IMR-90 (cell line): ENCODE results near the gene NSUN5. TPM values are rescaled to one million over a fixed set of nuclear protein-coding genes. Genes with fewer than 3 reads are reported as not detected.
"Not testable (repeated sequence)": the region's sequence is repeated elsewhere in the genome, so short reads cannot be mapped to it uniquely, and the experiment has no call there.

Experiments used
- ATAC-seq: fragments of 200-7000 bp; cut with Tn5 transposase; 2 replicates; pipeline ENCODE4 v1.9.1; 2020; ENCODE audit warnings: low read depth, mild to moderate bottlenecking, moderate library complexity
- BruUV-seq: library from RNA; stranded (reverse); fragments of 400-500 nt; replicated peaks from 2 replicates; lab custom pipeline; 2021; lab: Mats Ljungman, UMichigan
- CTCF ChIA-PET: fragments of 300-600 bp; formaldehyde crosslinking; extraction: SDS; loops from one replicate; lab custom pipeline; 2021; ENCODE audit warnings: antibody characterized with exemption; lab: Yijun Ruan, JAX
- POLR2A ChIA-PET: fragments of 300-600 bp; sonication (Branson Sonifier 250); formaldehyde crosslinking; loops from one replicate; lab custom pipeline; 2022; ENCODE audit warnings: antibody characterized with exemption; ENCODE audit not compliant: unreplicated experiment; lab: Charles Lee
- DNase-seq: peaks from one replicate; pipeline ENCODE4 v3.0.0; 2013
- H2AFZ ChIP-seq: replicated peaks from 2 replicates; pipeline ENCODE3; 2013; ENCODE audit warnings: low read length, mild to moderate bottlenecking; ENCODE audit not compliant: poor library complexity
- H2AK5ac ChIP-seq: 2 replicates; pipeline ENCODE4 v1.6.1; 2013; ENCODE audit warnings: low read depth, low read length, inconsistent platforms
- H2AK9ac ChIP-seq: replicated peaks from 2 replicates; pipeline ENCODE3; 2013; ENCODE audit warnings: mild to moderate bottlenecking, low read depth, low read length, moderate library complexity; ENCODE audit not compliant: poor library complexity
- H2BK120ac ChIP-seq: 2 replicates; pipeline ENCODE4 v1.6.1; 2013; ENCODE audit warnings: low read depth, low read length, inconsistent platforms
- H2BK15ac ChIP-seq: 3 replicates; pipeline ENCODE4 v1.6.1; 2013; ENCODE audit warnings: low read depth, low read length, inconsistent platforms
- H2BK20ac ChIP-seq: 2 replicates; pipeline ENCODE4 v1.6.1; 2013; ENCODE audit warnings: low read depth, mild to moderate bottlenecking, inconsistent platforms, low read length, moderate library complexity
- H2BK5ac ChIP-seq: 2 replicates; pipeline ENCODE4 v1.6.1; 2013; ENCODE audit warnings: mild to moderate bottlenecking, low read depth, low read length, inconsistent platforms; ENCODE audit not compliant: poor library complexity, severe bottlenecking
- H3K14ac ChIP-seq: replicated peaks from 2 replicates; pipeline ENCODE4 v1.6.1; 2013; ENCODE audit warnings: low read depth, low read length, inconsistent platforms
- H3K18ac ChIP-seq: 2 replicates; pipeline ENCODE4 v1.6.1; 2013; ENCODE audit warnings: low read depth, low read length, control low read depth
- H3K23ac ChIP-seq: 2 replicates; pipeline ENCODE4 v1.6.1; 2013; ENCODE audit warnings: low read depth, low read length, inconsistent platforms
- H3K27ac ChIP-seq: 2 replicates; pipeline ENCODE4 v1.5.1; 2013; ENCODE audit warnings: mild to moderate bottlenecking, control low read depth, low read length; ENCODE audit not compliant: insufficient read depth
- H3K27me3 ChIP-seq: 2 replicates; pipeline ENCODE4 v1.6.1; 2013; ENCODE audit warnings: low read length; ENCODE audit not compliant: control insufficient read depth, insufficient read depth
- H3K36me3 ChIP-seq: 2 replicates; pipeline ENCODE4 v1.6.1; 2013; ENCODE audit warnings: low read length, mixed read lengths; ENCODE audit not compliant: control insufficient read depth, insufficient read depth
- H3K4ac ChIP-seq: 2 replicates; pipeline ENCODE4 v1.6.1; 2013; ENCODE audit warnings: low read depth, low read length, inconsistent platforms
- H3K4me1 ChIP-seq: 2 replicates; pipeline ENCODE4 v1.6.1; 2013; ENCODE audit warnings: low read length, mixed read lengths; ENCODE audit not compliant: control insufficient read depth, insufficient read depth
- H3K4me2 ChIP-seq: 2 replicates; pipeline ENCODE4 v1.6.1; 2013; ENCODE audit warnings: low read depth, mild to moderate bottlenecking, control low read depth, low read length, moderate library complexity
- H3K4me3 ChIP-seq: 2 replicates; pipeline ENCODE4 v1.5.1; 2013; ENCODE audit warnings: low read depth, mild to moderate bottlenecking, control low read depth, low read length, moderate library complexity; ENCODE audit not compliant: insufficient read depth
- H3K56ac ChIP-seq: 2 replicates; pipeline ENCODE4 v1.6.1; 2013; ENCODE audit warnings: low read length, inconsistent platforms; ENCODE audit not compliant: insufficient read depth; ENCODE audit errors: extremely low read depth
- H3K79me1 ChIP-seq, 2 experiments: 2 replicates each; pipeline ENCODE4 v1.6.1; 2013; ENCODE audit warnings: low read length in 2 of 2, inconsistent platforms in 1 of 2, low read depth in 1 of 2
- H3K9ac ChIP-seq: 2 replicates; pipeline ENCODE4 v1.6.1; 2013; ENCODE audit warnings: low read depth, low read length, control low read depth
- H3K9me1 ChIP-seq: 2 replicates; pipeline ENCODE4 v1.6.1; 2013; ENCODE audit warnings: low read length, inconsistent platforms; ENCODE audit not compliant: insufficient read depth
- H3K9me3 ChIP-seq: 2 replicates; pipeline ENCODE4 v1.6.1; 2013; ENCODE audit warnings: low read length; ENCODE audit not compliant: control insufficient read depth, insufficient read depth
- H4K20me1 ChIP-seq: 2 replicates; pipeline ENCODE4 v1.6.1; 2013; ENCODE audit warnings: low read length, inconsistent platforms; ENCODE audit not compliant: insufficient read depth
- H4K5ac ChIP-seq: 2 replicates; pipeline ENCODE4 v1.6.1; 2013; ENCODE audit warnings: mild to moderate bottlenecking, low read depth, low read length, control low read depth
- H4K8ac ChIP-seq, 2 experiments: 2 replicates each; pipeline ENCODE4 v1.6.1; 2013; ENCODE audit warnings: low read depth in 2 of 2, low read length in 2 of 2, control low read depth in 1 of 2, inconsistent platforms in 1 of 2
- H4K91ac ChIP-seq: 2 replicates; pipeline ENCODE4 v1.6.1; 2013; ENCODE audit warnings: low read depth, low read length, inconsistent platforms; ENCODE audit not compliant: insufficient read depth
- WGBS, 2 experiments: methylation state at CpG; one replicate each; pipeline versions ENCODE4 v1.1.5 to v1.1.7; 2013; ENCODE audit warnings: missing lambda C conversion rate in 2 of 2; ENCODE audit not compliant: insufficient read length in 1 of 2; ENCODE audit errors: extremely low coverage in 2 of 2; 5-methylcytosine and 5-hydroxymethylcytosine counted together
- dilution Hi-C: fragments of 300-500 bp; cut with HindIII; formaldehyde crosslinking; loops from one replicate; pipeline ENCODE4 v1.14.3; 2018; ENCODE audit warnings: low sequenced_read_pairs; ENCODE audit not compliant: unreplicated experiment
- in situ Hi-C: fragments of 300-500 bp; cut with MboI; formaldehyde crosslinking; loops from 3 replicates; pipeline ENCODE4 v1.14.3; 2019; ENCODE audit warnings: low sequenced_read_pairs, inconsistent platforms, mixed read lengths
- intact Hi-C: fragments of 100-400 bp; cut with micrococcal nuclease; formaldehyde crosslinking; loops from 2 replicates; pipeline ENCODE4 v1.10.0; 2022
- polyA plus RNA-seq, 3 experiments: library from polyadenylated mRNA; depleted of rRNA; stranded (reverse); fragments of >200 nt; gene quantifications; 2 replicates each; pipeline ENCODE4 v1.2.3, GENCODE V29; 2012; ENCODE audit warnings: low replicate concordance in 1 of 3
- total RNA-seq: library from RNA; depleted of rRNA; stranded (reverse); fragments of >200 nt; gene quantifications from 2 replicates; pipeline ENCODE4 v1.2.3, GENCODE V29; 2012

The NSUN5 gene
- total and polyA plus RNA-seq, 2 of the 4 experiments (the other 2 are of a cell fraction) = 10.0 to 17.7 TPM

GRCh38 chr7:73311421-73311820 is 2.8 kb upstream of the NSUN5 start:
- in situ Hi-C loops, CTCF ChIA-PET, H3K4ac ChIP-seq, BruUV-seq, H4K91ac ChIP-seq, H3K36me3 ChIP-seq, H2BK15ac ChIP-seq, H3K27ac ChIP-seq, ATAC-seq, H4K5ac ChIP-seq, H3K18ac ChIP-seq, H3K27me3 ChIP-seq, H3K4me2 ChIP-seq, H3K9ac ChIP-seq, H2BK5ac ChIP-seq, H2AK9ac ChIP-seq, H3K4me1 ChIP-seq, H3K56ac ChIP-seq, H2AK5ac ChIP-seq, dilution Hi-C loops, H3K23ac ChIP-seq, H3K4me3 ChIP-seq, POLR2A ChIA-PET, H3K9me1 ChIP-seq, H4K20me1 ChIP-seq, H3K14ac ChIP-seq, H3K9me3 ChIP-seq, intact Hi-C loops: not testable (repeated sequence)
- Histone ChIP-seq H2AFZ (peak overlapping the region; percentile 80), H3K79me1 (peaks cover 13 to 30% of the 10 kb centered on the region in 2 experiments), H2BK20ac (0 out of 2 replicates have a peak overlapping the region, but pooled peaks have one; percentile 35), H2BK120ac (0 out of 2 replicates have a peak overlapping the region, but pooled peaks have one; percentile 54), H4K8ac (peak overlapping the region in 1 of 2 experiments; percentile 42; a peak in 2 of 4 replicates)
- DNase-seq = peak; percentile 3
- WGBS, 2 experiments = no CpG with 5 or more reads among the region's 7 CpGs
